Pancreas (tissue), 10 donors: ENCODE data around the gene COL9A1. TPM values are rescaled to one million over a fixed set of nuclear protein-coding genes. Genes with fewer than 3 reads are reported as not detected.

Experiments used
- ATAC-seq, 4 donors: fragments of 200-7000 bp; cut with Tn5 transposase; one replicate each; pipeline versions ENCODE4 v1.8.0 to v1.9.1; 2020; ENCODE audit warnings: mild to moderate bottlenecking in 4 of 4, moderate library complexity in 4 of 4
- DNase-seq, 6 donors: peaks; one replicate each; pipeline ENCODE4 v3.0.0-alpha.2; 2020
- FAIRE-seq: peaks from 2 replicates; lab custom pipeline; 2012; peaks lifted over from hg19 to GRCh38; lab: Jason Lieb, UNC
- H3K27ac ChIP-seq, 4 donors: fragments of 200-600 bp; sonication (generic); 1 replicate in 3 of 4; 2 replicates in 1 of 4; pipeline versions ENCODE4 v1.5.0 to v1.8.0; 2020
- H3K27me3 ChIP-seq, 4 donors: fragments of 200-600 bp; one replicate each; pipeline ENCODE4 v1.8.0; 2021
- H3K36me3 ChIP-seq, 3 donors: fragments of 200-600 bp; sonication (generic) in 1 of 3; one replicate each; pipeline versions ENCODE4 v1.5.0 to v1.8.0; 2020 to 2021
- H3K4me1 ChIP-seq, 3 donors: fragments of 200-600 bp; one replicate each; pipeline ENCODE4 v1.8.0; 2021
- H3K4me3 ChIP-seq, 4 donors: fragments of 200-600 bp; sonication (generic) in 2 of 4; one replicate each; pipeline versions ENCODE4 v1.5.0 to v1.8.0; 2020 to 2021
- H3K9me3 ChIP-seq, 4 donors: fragments of 200-600 bp; one replicate each; pipeline ENCODE4 v1.8.0; 2021
- CTCF ChIP-seq, 4 donors: fragments of 200-600 bp; sonication (generic) in 3 of 4; IDR thresholded peaks; one replicate each; pipeline versions ENCODE4 v1.5.0 to v1.8.0; 2021; ENCODE audit warnings: antibody characterized with exemption in 4 of 4
- WGBS, 2 donors: extraction: QIAGEN DNeasy Blood & Tissue Kit; methylation state at CpG; one replicate each; pipeline ENCODE4 v1.1.7; 2013; 5-methylcytosine and 5-hydroxymethylcytosine counted together
- intact Hi-C, 3 donors: fragments of 100-400 bp; cut with DNase I; formaldehyde crosslinking; loops; one replicate each; pipeline versions ENCODE4 v1.11.1 to v1.14.2; 2022
- polyA plus RNA-seq, 2 donors: library from polyadenylated mRNA; stranded (reverse); fragments of 200-250 nt; gene quantifications; one replicate each; pipeline ENCODE4 v1.2.3, GENCODE V29; 2013
- total RNA-seq, 6 donors: library from RNA; stranded (reverse); fragmentation: NEBNext Ultra II Directional in 4 of 6; extraction: Animal tissue kit (Norgen Biotek cat#: 25700) in 4 of 6; gene quantifications; one replicate each; pipeline versions ENCODE4 v1.2.1 to v1.2.4, GENCODE V29; 2021 to 2023
- donor health status: healthy with polysubstance abuse.
- donor health status: DM: no; HTN: no; CAD: no; lungs with moderate emphysema.
- donor health status: DM: no; HTN: no; CAD: no.
- donor health status: control.
- donor health status: control.
- donor health status: Bipolar disorder and iron deficiency.
- donor health status: DM: yes; HTN: yes; CAD: no.
- donor health status: DM: no; HTN: no; CAD: no.
- donor health status: DM: no; HTN: no; CAD: no.
- donor health status: DM: yes; HTN: yes; CAD: no.

Gene COL9A1
- total and polyA plus RNA-seq, 8 donors: 0.09 to 1.1 (median 0.27) TPM; not detected in 3

DNA sequence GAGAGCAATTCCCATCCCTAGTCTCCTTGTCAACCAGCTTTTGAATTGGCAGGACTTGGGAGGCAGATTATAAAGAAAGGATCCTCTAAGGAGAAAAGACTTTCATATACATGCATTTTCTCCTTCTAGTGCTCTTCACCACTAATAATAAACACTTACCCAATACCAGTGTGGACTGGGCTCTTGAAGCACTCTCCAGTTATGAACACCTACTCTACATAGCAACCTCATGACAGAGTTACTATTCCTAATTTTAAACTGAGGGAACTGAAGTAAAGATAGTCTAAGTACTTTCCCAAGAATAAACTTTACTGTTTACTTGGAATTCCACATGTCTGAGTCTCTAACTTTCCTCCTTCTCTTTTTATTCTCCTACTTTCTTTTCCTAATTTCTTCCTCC is 4.8 kb downstream of the COL9A1 start:
- Histone ChIP-seq H3K27ac (no peak overlapping the region), H3K4me3 (no peak overlapping the region), H3K4me1 (no peaks in the 10 kb centered on the region), H3K9me3 (no peaks in the 10 kb centered on the region), H3K36me3 (no peaks in the 10 kb centered on the region), H3K27me3 (peaks cover 0 to 3% (median 0%) of the 10 kb centered on the region in 4 donors)
- intact Hi-C loops: no loop called here
- TF ChIP-seq CTCF (IDR thresholded peaks at IDR 0.05): no peak
- DNase-seq (no peak), FAIRE-seq (no peak), ATAC-seq (no peak)

GRCh38 chr6:70292193-70292592 is 10.7 kb downstream of the COL9A1 start:
- no peaks in the 10 kb centered on the region for H3K27me3 ChIP-seq
- no peaks in the 10 kb centered on the region for H3K9me3 ChIP-seq
- ATAC-seq (no peak), FAIRE-seq (no peak), DNase-seq (no peak)
- no peaks in the 10 kb centered on the region for H3K36me3 ChIP-seq
- no peaks in the 10 kb centered on the region for H3K4me1 ChIP-seq
- 39 to 48% methylated on average over 1 of the region's 1 CpG for WGBS, 2 donors
- no peak overlapping the region for H3K27ac ChIP-seq
- H3K4me3 ChIP-seq: no peak overlapping the region
- TF ChIP-seq CTCF (IDR thresholded peaks at IDR 0.05): no peak
- intact Hi-C loops: no loop called here

DNA sequence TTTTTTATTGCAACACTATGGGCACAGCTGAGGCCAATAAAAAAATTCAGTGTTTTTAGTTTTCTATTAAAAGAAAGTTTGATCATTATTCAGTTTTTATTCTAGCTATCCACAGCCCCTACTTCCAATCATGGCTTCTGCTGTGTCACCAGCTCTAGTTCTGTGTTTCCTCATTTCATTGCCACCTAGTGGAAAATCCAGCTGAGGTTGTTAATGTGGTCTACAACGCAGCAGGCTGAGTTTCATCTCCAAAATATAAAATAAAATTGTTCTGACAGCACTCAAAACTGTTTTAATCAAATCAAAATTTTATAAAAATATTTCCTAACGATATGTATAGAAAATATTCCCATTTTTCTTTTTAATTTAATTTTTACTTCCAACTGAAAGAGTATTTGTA is 13.6 kb downstream of the COL9A1 start:
- 27 to 28% methylated on average over 2 of the region's 2 CpGs for WGBS, 2 donors
- FAIRE-seq: peak; percentile 17

GRCh38 chr6:70286905-70287304 is 16.0 kb downstream of the COL9A1 start:
- WGBS, 2 donors: 71 to 79% methylated on average over 5 of the region's 5 CpGs
- no peak for TF ChIP-seq CTCF (IDR thresholded peaks at IDR 0.05)
- Histone ChIP-seq H3K4me1 (peaks cover 0 to 4% (median 0%) of the 10 kb centered on the region in 3 donors), H3K27me3 (no peaks in the 10 kb centered on the region), H3K9me3 (no peaks in the 10 kb centered on the region), H3K4me3 (no peak overlapping the region), H3K27ac (no peak overlapping the region), H3K36me3 (no peaks in the 10 kb centered on the region)
- no peak for FAIRE-seq
- intact Hi-C loops: no loop called here
- no peak for ATAC-seq
- no peak for DNase-seq

More for the DNA sequence above, 13.6 kb downstream of the COL9A1 start:
- intact Hi-C loops: no loop called here
- TF ChIP-seq CTCF (IDR thresholded peaks at IDR 0.05): no peak
- Histone ChIP-seq H3K27ac (no peak overlapping the region), H3K4me3 (no peak overlapping the region), H3K4me1 (no peaks in the 10 kb centered on the region), H3K36me3 (no peaks in the 10 kb centered on the region), H3K27me3 (no peaks in the 10 kb centered on the region), H3K9me3 (no peaks in the 10 kb centered on the region)
- ATAC-seq (no peak), DNase-seq (no peak)

GRCh38 chr6:70285201-70285600 is 17.7 kb downstream of the COL9A1 start:
- TF ChIP-seq CTCF (IDR thresholded peaks at IDR 0.05): no peak
- Histone ChIP-seq H3K9me3 (no peaks in the 10 kb centered on the region), H3K27ac (no peak overlapping the region), H3K36me3 (no peaks in the 10 kb centered on the region), H3K4me3 (no peak overlapping the region), H3K27me3 (no peaks in the 10 kb centered on the region), H3K4me1 (peaks cover 0 to 4% (median 0%) of the 10 kb centered on the region in 3 donors)
- DNase-seq (no peak), FAIRE-seq (no peak), ATAC-seq (no peak)
- 64 to 74% methylated on average over 4 of the region's 4 CpGs for WGBS, 2 donors
- intact Hi-C loops: no loop called here
